Gastrocnemius medialis (tissue), 4 donors: ENCODE results near the gene CGGBP1. TPM values are rescaled to one million over a fixed set of nuclear protein-coding genes. Genes with fewer than 3 reads are reported as not detected.

Source experiments
- ATAC-seq, 2 donors: fragments of 150-250 bp; one replicate each; pipeline ENCODE4 v1.9.1; 2016
- DNase-seq, 2 donors: peaks; one replicate each; pipeline ENCODE4 v3.0.0-alpha.2; 2019
- H3K27ac ChIP-seq, 4 donors: fragments of 200-600 bp; sonication (generic); 1 replicate in 1 of 4; 2 replicates in 3 of 4; pipeline ENCODE4 v1.5.1; 2016 to 2018; ENCODE audit warnings: mild to moderate bottlenecking in 2 of 4, moderate library complexity in 1 of 4
- H3K27me3 ChIP-seq, 3 donors: fragments of 200-600 bp; sonication (generic) in 2 of 3; 1 replicate in 1 of 3; 2 replicates in 2 of 3; pipeline versions ENCODE4 v1.5.1 to v1.6.0; 2016 to 2019; ENCODE audit warnings: mild to moderate bottlenecking in 1 of 3, moderate library complexity in 1 of 3
- H3K36me3 ChIP-seq, 2 donors: fragments of 200-600 bp; sonication (generic) in 1 of 2; one replicate each; pipeline ENCODE4 v1.5.1; 2017 to 2018
- H3K4me1 ChIP-seq, 2 donors: fragments of 200-600 bp; sonication (generic) in 1 of 2; one replicate each; pipeline ENCODE4 v1.5.1; 2016 to 2017; ENCODE audit warnings: mild to moderate bottlenecking in 2 of 2
- H3K4me3 ChIP-seq, 4 donors: fragments of 200-600 bp; sonication (generic) in 3 of 4; 1 replicate in 1 of 4; 2 replicates in 3 of 4; pipeline ENCODE4 v1.5.1; 2016 to 2019; ENCODE audit warnings: mild to moderate bottlenecking in 2 of 4
- H3K9me3 ChIP-seq, 3 donors: fragments of 200-600 bp; sonication (generic) in 2 of 3; 1 replicate in 1 of 3; 2 replicates in 2 of 3; pipeline ENCODE4 v1.5.1; 2016 to 2019
- POLR2A ChIP-seq, 2 donors: fragments of 450-650 bp; IDR thresholded peaks; one replicate each; pipeline ENCODE4 v1.6.1; 2017; ENCODE audit warnings: antibody characterized with exemption in 2 of 2, mild to moderate bottlenecking in 2 of 2, moderate library complexity in 2 of 2
- in situ Hi-C, 4 donors: fragments of 200-750 bp; cut with MboI; loops; one replicate each; pipeline versions ENCODE4 v1.15.0 to v1.8.0; 2017; ENCODE audit warnings: low sequenced_read_pairs in 4 of 4
- intact Hi-C: fragments of 100-400 bp; cut with DNase I; formaldehyde crosslinking; loops from one replicate; pipeline ENCODE4 v1.15.1; 2023; ENCODE audit warnings: low total_unique reads
- total RNA-seq, 4 donors: library from RNA; depleted of rRNA; stranded (reverse); fragments of >200 nt; gene quantifications; one replicate each; pipeline versions ENCODE4 v1.1.0 to v1.2.3, GENCODE V29; 2016
- TF ChIP-seq, protein P1 (sequence below), 5 experiments: fragments of 450-650 bp in 3 of 5; fragments of 200-600 bp in 2 of 5; sonication (generic) in 2 of 5; IDR thresholded peaks in 4 of 5; conservative IDR thresholded peaks in 1 of 5; 1 replicate in 4 of 5; 2 replicates in 1 of 5; pipeline ENCODE4 v1.5.1; 2016 to 2019; ENCODE audit warnings: antibody characterized with exemption in 5 of 5, mild to moderate bottlenecking in 3 of 5, moderate library complexity in 3 of 5

CGGBP1 gene, protein sequence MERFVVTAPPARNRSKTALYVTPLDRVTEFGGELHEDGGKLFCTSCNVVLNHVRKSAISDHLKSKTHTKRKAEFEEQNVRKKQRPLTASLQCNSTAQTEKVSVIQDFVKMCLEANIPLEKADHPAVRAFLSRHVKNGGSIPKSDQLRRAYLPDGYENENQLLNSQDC
- 10 to 100 TPM; 25.9 to 47.3 (median 41.7) TPM for total RNA-seq

DNA sequence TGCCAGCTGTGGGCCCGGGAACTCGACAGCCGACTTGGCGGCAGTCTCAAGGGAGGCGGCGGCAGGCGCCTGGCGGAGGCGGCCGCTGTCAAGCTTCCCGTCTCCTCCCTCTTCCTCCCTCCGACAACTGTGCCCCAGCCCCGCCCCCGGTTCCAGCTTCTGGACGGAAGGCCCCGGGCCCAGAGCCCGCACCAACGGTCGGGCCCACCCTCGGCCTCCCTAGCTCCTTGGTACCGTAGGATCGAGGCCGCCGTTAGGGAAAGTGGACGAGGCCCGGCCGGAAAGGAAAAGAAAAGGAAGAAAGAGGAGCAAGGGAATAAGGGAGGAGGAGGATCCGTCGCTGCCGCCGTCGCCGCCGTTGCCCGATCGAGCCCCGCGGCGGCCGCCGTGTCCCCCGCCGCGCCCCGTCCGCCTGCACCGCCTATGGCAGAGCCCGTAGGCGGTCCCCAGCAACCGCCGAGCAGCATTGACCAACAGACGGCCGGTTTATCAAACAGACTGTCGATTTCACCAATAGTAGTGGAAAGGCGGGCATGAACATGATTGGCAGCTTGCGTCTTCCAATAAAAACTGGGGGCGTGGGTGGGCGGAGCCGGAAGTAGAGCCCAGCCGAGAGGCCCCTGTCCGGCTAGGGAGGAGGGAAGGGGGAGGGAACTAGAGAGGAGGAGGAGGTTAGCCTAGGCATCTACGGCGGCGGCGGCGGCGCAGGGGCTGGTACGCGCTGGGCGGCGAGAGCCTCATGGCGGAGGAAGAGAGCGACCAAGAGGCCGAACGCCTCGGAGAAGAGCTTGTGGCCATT is at the start of gene CGGBP1, which contains the start of gene ZNF654:
CGGBP1 (minus strand) TSS at position 425 of the 799 bp plus-strand sequence. CDS start 3,029 bp downstream, outside the sequence.
ZNF654 (plus strand) TSS at position 675 of the 799 bp plus-strand sequence; CDS start at position 740, 65 bp downstream.
- peaks cover 45 to 47% of the 10 kb centered on the region in 2 donors for H3K4me1 ChIP-seq

DNA sequence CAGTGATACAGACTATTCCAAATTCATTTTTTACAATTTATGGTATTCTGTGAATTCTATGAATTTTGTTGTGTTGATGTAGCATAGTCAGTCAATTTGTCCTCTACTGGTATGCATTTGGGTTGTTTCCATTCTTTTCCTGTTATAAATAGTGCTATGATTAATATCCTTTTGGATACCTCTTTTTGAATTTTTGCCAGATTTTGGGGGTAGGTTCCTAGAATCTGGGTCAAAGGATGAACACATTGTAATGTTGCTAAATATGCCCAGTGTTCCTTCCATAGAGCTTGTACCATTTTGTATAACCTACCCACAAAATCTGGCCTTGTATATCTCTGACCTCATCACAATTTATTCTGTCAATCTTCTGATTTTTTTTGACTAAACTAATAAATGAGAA is 46.5 kb upstream of the CGGBP1 start:
- Histone ChIP-seq H3K4me1 (peaks cover 0 to 14% of the 10 kb centered on the region in 2 donors), H3K9me3 (no peaks in the 10 kb centered on the region), H3K36me3 (no peaks in the 10 kb centered on the region), H3K27me3 (no peaks in the 10 kb centered on the region), H3K27ac (peak overlapping the region in 1 of 4 donors; percentile 0), H3K4me3 (no peak overlapping the region)
- ATAC-seq (peak; percentile 47 to 55), DNase-seq (no peak)
- intact Hi-C loops, result no loop called here
- no peak for TF ChIP-seq POLR2A (IDR thresholded peaks at IDR 0.05)
- TF ChIP-seq, protein P1, sequence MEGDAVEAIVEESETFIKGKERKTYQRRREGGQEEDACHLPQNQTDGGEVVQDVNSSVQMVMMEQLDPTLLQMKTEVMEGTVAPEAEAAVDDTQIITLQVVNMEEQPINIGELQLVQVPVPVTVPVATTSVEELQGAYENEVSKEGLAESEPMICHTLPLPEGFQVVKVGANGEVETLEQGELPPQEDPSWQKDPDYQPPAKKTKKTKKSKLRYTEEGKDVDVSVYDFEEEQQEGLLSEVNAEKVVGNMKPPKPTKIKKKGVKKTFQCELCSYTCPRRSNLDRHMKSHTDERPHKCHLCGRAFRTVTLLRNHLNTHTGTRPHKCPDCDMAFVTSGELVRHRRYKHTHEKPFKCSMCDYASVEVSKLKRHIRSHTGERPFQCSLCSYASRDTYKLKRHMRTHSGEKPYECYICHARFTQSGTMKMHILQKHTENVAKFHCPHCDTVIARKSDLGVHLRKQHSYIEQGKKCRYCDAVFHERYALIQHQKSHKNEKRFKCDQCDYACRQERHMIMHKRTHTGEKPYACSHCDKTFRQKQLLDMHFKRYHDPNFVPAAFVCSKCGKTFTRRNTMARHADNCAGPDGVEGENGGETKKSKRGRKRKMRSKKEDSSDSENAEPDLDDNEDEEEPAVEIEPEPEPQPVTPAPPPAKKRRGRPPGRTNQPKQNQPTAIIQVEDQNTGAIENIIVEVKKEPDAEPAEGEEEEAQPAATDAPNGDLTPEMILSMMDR (IDR thresholded peaks at IDR 0.05 in 4 of 5, conservative IDR thresholded peaks at IDR 0.05 in 1 of 5), result no peak
- in situ Hi-C loops, result loop anchor here in 3 of 4 donors (25.0 kb wide), 3 partner anchors 293 to 743 kb away; no protein-coding TSS in a partner anchor

More for the DNA sequence above, at the start of gene CGGBP1, which contains the start of gene ZNF654:
- intact Hi-C loops (loop anchor here (1.0 to 5.0 kb wide), 3 partner anchors 54 to 831 kb away; partner anchors contain the start of gene CHMP2B), in situ Hi-C loops (loop anchor here in 2 of 4 donors (10.0 to 25.0 kb wide), 2 partner anchors 86 to 1071 kb away; partner anchors contain the start of genes C3orf38 (in 1 of the 2) and VGLL3 (in 1 of the 2))
- Histone ChIP-seq H3K27ac (peak within 1 kb of the TSS; percentile 94 to 99 (median 98)), H3K27me3 (no peaks in the 10 kb centered on the region), H3K36me3 (peaks cover 0 to 22% of the 10 kb centered on the region in 2 donors), H3K9me3 (no peaks in the 10 kb centered on the region), H3K4me3 (peak within 1 kb of the TSS; percentile 81 to 99 (median 96))
- peak; percentile 94 to 96 for ATAC-seq
- peak; percentile 90 to 94 for TF ChIP-seq POLR2A (IDR thresholded peaks at IDR 0.05)
- TF ChIP-seq, protein P1 (IDR thresholded peaks at IDR 0.05 in 4 of 5, conservative IDR thresholded peaks at IDR 0.05 in 1 of 5), result peak in 1 of 5 experiments; percentile 29
- peak; percentile 98 to 99 for DNase-seq

DNA sequence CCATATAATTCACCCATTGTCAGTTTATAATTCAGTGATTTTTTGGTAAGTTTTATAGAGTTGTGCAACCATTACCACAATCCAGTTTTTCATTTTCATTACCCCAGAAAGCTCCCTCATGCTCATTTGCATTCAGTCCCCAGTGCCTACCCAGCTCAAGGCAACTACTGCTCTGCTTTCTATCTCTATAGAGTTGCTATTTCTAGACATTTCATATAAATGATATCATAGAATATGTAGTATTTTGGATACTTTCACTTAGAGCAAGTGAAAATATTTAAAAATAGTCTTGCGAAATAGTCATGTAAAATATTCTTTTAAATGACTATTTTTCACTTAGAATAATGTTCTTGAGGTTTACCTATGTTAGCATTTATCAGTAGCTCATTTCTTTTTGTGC is 42.3 kb upstream of the CGGBP1 start:
- ATAC-seq, result no peak
- TF ChIP-seq POLR2A (IDR thresholded peaks at IDR 0.05), result no peak
- TF ChIP-seq, protein P1 (IDR thresholded peaks at IDR 0.05 in 4 of 5, conservative IDR thresholded peaks at IDR 0.05 in 1 of 5), result no peak
- Histone ChIP-seq H3K27ac (no peak overlapping the region), H3K9me3 (no peaks in the 10 kb centered on the region), H3K27me3 (no peaks in the 10 kb centered on the region), H3K36me3 (no peaks in the 10 kb centered on the region), H3K4me1 (peaks cover 0 to 9% of the 10 kb centered on the region in 2 donors), H3K4me3 (no peak overlapping the region)
- in situ Hi-C loops (loop anchor here in 3 of 4 donors (25.0 kb wide), 3 partner anchors 289 to 739 kb away; no protein-coding TSS in a partner anchor), intact Hi-C loops (no loop called here)
- no peak for DNase-seq

DNA sequence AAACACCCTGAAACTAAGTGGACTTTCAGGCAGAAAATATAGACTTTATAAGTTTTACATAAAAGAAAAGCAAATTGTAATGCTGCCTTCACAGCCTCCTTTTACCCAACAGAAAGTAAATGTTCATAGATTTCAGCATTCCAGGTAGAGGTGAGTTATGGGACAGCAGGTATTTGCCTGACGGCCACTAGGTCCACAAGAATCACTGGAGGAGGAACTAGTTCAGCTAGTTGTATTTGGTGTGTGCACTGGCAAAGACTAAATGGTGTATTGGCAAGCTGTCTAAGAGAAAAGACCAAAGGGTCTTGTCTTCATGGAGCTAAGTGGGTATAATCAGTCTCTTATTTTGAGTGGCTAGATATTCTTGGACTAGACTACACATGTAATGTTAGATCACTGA is 34.5 kb upstream of the CGGBP1 start:
- Histone ChIP-seq H3K27me3 (no peaks in the 10 kb centered on the region), H3K9me3 (no peaks in the 10 kb centered on the region), H3K4me1 (peaks cover 4 to 8% of the 10 kb centered on the region in 2 donors), H3K27ac (no peak overlapping the region), H3K36me3 (peaks cover 0 to 12% of the 10 kb centered on the region in 2 donors), H3K4me3 (no peak overlapping the region)
- DNase-seq (no peak), ATAC-seq (no peak)
- in situ Hi-C loops (no loop called here), intact Hi-C loops (no loop called here)
- TF ChIP-seq, protein P1 (IDR thresholded peaks at IDR 0.05 in 4 of 5, conservative IDR thresholded peaks at IDR 0.05 in 1 of 5), result no peak
- no peak for TF ChIP-seq POLR2A (IDR thresholded peaks at IDR 0.05)
